Frontal cortex (tissue), 4 donors: ENCODE data around the gene FUNDC2. TPM values are rescaled to one million over a fixed set of nuclear protein-coding genes. Genes with fewer than 3 reads are reported as not detected.

ENCODE experiments used
- DNase-seq, 2 donors: peaks; one replicate each; pipeline ENCODE4 v3.0.0; 2012; ENCODE audit warnings: low spot score in 2 of 2
- FAIRE-seq: peaks from 2 replicates; lab custom pipeline; 2012; peaks lifted over from hg19 to GRCh38; lab: Jason Lieb, UNC
- total RNA-seq: library from RNA; depleted of rRNA; stranded (reverse); fragments of >200 nt; gene quantifications from one replicate; pipeline ENCODE4 v1.2.3, GENCODE V29; 2014
- donor health status: control.
- donor health status: control.
- donor health status: control.

Gene FUNDC2
- total RNA-seq, 1 donor from 2014 or later: 28.9 TPM

DNA sequence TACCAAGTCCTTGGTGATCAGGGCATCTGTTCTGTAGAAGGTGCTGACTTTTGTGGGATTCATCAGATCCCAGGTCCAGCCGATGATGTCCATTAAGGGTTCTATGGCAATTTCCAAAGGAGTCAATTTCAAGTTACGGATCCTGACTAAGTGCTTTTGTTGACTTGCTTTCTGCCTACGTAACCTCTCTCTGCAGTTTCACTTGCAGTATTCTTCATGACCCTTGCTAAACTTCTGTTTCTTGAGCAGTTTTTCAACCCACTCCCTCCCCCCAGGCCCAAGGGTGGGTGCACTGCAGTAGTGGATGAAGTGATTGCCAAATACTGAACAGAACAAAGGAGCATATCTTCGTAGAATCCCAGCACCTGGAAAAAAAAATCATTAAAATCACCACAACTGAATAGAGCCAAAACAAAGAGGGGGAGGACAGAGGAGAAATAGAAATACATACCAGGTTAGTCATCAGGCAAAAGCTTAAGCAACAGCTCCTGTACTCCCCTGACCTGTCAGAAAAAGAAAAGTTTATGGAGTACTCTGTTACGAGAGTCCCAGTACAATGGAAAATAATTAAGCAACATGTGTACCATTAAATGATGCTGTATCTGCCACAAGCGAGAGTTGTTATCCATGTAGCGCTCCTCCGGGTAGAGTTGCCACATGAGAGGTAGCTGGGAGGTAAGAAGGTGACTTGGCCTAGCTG, 38.5 kb downstream of the FUNDC2 start:
- no peak for FAIRE-seq
- no peak for DNase-seq

DNA sequence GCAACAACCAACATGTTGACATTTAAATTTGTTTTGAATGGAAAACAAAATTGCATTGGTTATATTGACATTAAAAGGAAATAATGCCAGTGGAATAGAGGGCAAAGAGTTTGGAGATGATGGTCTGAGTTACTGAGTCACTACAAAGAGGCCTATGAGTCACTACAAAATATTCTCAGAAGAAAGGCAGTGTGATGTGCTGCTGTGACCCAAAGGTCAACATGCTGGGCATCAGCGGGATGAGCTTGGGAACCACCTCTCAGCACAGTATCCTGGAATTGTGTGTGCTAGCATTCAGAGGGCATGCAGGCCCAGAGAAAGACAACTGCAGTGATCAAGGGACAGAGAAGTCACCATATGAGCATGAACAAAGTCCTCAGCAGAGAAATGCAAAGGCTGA, 41.5 kb downstream of the FUNDC2 start:
- FAIRE-seq: no peak
- no peak for DNase-seq

DNA sequence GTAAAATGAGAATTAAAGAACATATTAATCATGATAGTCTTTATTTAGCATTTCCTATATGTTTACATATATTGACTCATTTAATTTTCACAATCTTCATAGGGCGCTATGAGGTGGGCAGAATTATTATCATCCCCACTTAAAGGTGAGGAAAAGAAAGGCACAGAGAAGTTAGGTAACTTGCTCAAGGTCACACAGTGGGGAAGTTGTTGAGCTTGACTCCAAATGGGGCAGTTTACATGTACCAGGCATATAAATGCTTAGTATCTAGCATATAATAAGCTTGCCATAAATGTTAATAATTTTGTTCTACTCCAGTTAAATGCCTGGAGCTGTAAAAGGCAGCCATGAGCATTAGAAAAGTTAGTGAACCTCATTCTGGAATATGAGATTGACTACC, 42.8 kb downstream of the FUNDC2 start:
- FAIRE-seq (no peak), DNase-seq (no peak)

DNA sequence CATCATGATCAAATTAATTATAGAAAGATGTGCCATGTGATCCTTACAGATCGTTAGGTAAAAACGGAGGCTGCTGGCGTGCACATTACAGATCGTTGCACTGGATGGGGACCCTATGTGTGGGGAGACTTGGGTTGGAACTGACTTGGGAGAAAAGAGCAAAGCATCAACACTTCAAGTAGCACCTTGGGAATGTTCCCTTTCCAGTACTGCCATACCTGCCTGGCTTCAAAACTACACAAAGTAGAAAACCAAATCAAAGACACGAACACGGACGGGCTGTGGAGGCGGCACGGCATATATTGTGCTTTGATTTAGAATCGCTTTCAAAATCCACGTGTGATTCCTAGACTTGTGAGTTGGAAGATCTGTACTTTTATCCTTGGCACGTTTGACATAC, 43.4 kb downstream of the FUNDC2 start:
- no peak for DNase-seq
- no peak for FAIRE-seq

DNA sequence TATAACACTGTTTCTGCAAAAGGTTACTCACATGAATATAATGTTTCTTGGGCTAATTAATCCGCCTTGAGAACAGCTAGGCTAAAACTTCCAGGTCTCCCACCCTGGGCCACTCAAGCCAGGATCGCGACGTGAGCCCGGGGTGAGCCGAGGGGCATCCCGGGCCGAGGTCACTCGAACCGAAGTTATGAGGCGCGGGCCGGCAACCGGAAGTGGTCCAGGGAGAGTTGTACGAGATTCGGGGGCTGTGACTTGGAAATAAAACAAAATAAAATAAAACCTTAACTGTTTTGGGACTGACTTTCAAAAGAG, 44.0 kb downstream of the FUNDC2 start:
- DNase-seq (no peak), FAIRE-seq (no peak)

DNA sequence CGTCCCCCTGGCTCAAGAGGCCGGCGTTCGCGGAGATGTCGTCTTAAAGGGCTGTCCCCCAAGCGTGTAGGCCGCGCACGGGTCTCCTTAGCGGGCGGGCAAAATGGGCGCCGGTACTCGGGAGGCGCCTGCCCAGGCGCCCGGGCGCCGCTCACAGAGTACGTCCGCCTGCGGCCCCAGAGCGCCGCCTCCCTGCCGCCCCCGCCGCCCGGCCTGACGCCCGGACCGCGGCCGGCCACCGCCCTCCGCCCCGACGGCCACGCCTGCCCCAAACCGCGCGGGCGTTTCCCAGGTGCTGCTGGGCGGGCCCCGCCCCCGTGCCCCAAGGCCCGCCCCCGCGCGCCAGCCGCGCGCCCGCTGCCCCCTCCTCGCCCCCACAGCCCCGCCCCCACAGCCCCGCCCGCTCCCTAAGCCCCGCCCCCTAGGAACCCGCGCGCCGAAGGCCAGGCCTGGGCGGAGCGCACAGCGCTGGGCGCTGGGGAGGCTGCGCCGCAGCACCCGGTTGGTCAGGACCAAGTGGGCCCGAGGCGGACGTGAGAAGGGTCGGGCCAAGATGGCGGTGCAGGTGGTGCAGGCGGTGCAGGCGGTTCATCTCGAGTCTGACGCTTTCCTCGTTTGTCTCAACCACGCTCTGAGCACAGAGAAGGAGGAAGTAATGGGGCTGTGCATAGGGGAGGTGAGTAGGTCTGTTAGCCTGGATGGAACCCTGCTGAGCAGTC, 44.5 kb downstream of the FUNDC2 start, which contains the start of the genes BRCC3, CMC4 and MTCP1:
Gene BRCC3, plus strand, starts transcription at position 534 of the 719 bp plus-strand sequence. Its CDS starts 20 bp downstream, at position 554.
Gene CMC4, minus strand, starts transcription at position 162 of the 719 bp plus-strand sequence. CDS start 7,113 bp downstream, outside the sequence.
Gene MTCP1, minus strand, starts transcription at position 162 of the 719 bp plus-strand sequence. CDS start 5,126 bp downstream, outside the sequence.
- DNase-seq (peak; percentile 84 to 90), FAIRE-seq (no peak)

DNA sequence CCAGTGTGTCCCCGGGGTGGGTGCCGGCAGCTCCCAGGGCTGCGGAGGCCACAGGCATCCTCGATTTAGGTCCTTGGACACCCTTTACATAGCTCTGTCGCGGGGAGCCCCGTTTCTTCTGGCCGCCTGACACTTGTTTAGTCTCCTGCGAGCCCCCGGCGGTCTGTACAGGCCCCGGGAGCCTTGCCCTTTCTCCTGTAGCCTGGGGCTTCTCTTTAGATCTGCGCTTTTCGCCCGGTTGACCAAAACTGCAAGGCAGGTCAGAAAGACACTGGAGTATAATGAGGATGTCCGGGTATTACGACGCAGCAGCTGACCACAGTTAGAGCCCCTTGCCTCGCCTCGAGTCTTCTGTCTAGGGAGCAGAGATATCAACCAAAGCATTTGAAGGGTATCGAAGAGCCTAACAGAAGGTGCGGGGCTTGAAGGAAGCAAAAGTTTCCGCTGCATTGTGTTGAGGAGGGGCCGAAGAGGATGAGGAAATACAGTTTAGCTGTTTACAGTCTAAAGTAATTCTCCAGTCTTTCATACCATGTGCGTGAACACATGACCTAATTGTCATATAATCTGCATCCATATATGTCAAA, 45.1 kb downstream of the FUNDC2 start:
- DNase-seq (no peak), FAIRE-seq (no peak)

DNA sequence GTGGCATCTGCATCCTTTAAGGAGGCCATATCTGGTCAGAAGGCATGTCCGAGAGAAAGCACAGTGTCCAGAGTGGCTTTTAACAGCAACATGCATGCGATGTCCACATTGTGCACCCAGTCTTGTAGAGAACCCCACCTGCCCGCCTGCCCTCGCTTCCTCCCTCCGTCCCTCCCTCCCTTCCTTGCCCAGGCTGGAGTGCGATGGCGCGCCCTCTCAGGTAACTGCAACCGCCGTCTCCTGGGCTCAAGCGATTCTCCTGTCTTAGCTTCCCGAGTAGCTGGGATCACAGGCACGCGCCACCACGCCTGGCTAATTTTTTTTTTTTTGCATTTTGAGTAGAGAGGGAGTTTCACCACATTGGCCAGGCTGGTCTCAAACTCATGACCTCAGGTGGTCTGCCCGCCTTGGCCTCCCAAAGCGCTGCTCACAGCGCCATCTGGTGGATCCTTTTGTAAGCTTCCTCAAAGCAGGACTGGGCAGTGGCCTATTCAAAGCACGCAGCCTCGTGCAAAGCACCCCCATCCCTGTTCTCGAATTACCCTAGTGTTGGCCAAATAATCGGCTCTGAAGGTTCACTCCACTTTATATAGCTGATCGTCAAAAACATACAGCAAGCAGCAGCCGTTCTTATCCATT, 59.7 kb downstream of the FUNDC2 start:
- no peak for FAIRE-seq
- DNase-seq: no peak

DNA sequence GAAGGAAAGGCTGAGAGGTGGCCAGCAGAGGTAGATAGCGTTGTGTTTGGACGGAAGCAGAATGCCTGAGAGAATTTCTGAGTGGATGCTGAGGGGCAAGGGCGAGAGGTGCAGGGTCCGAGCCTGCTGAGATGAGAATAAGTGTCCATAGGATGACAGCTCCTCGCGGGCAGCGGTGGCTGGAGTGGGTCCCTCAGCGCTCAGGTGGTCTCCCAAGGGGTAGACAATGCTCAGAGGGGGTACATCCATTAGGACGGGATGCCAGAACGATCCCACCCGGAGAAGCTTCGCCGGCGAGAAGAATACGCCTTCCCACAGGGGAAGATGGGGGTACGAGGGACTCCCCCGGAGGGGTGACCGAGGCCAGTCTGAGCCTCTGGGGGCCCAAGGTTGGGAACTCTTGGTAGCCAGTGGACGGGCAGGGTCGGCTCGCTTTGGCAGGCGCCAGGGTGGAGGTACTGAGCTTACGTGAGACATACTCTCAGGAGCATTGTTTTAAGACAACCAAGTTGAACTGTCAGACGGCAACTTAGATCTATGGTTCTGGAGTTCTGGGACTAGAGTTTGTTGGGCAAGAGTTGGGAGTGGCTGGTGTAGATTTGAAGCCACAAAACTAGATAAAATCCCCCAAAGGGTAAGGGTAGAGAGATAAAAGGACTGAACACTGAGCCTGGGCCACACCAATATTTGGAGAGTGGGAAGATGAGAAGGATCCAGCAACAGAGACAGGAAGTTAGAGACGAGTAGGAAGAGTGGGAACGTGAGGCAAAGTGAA, 60.5 kb downstream of the FUNDC2 start:
- FAIRE-seq (no peak), DNase-seq (no peak)

DNA sequence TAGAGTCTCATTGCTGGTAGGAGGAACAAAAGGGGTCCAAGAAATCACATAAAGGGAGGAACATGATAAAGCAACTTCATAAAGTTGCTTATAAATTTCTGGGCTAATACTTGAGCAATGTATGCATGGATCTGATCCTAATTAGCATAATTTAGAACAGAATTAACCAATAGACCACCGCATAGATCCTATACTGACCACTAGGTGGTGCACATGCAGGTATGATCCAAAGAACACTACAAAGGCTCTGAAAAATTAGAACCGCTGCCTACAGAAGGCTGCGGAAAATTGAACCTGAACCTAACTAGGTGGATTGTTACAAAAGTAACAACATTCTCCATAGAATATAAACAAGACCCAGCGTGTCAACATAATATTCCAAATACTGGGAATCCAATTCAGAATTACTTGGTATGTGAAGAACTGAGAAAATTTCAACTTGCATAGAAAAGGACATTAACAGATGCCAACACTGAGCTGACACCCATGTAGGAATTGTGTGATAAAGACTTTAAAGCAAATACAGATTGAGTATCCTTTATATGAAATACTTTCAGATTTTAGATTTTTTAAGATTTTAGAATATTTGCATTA, 67.9 kb downstream of the FUNDC2 start:
- DNase-seq: no peak
- no peak for FAIRE-seq

DNA sequence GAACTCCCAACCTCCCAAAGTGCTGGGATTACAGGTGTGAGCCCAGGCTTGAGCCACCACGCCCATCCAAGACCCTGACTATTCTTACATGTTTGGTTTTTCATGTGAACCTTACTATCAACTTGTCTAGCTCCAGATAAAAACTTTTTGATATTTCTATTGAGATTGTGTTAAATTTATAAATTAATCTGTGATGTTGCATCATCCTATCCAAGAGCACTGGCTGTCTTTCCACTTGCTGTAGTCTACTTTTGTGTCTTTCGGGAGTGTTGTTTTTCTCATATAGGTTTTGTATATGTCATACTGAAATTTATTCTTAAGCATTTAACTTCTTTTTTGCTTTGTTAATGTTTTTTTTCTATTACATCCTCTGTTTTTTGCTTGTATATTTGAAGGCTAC, 79.3 kb downstream of the FUNDC2 start:
- DNase-seq (no peak), FAIRE-seq (no peak)

DNA sequence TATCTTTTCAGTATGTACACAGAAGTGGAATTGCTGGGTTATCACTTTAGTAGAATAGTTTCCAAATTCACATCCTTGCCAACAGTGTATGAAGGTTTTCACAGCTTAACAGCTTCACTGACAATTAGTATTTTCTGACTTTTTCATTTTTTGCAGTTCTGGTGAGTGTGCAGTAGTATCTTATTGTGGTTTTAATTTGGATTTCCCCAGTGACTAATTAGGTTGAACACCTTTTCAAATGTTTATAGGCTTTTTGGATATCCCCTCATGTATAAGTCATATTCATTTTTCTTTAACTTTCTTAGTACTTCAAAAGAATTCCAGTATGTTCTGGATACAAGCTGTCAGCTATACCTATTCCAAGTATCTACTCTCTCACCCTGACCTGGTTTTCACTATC, 81.8 kb downstream of the FUNDC2 start:
- no peak for DNase-seq
- no peak for FAIRE-seq

Other genes starting within 250 kb of the FUNDC2 start
- 20.0 TPM for gene MPP1, start 221.4 kb upstream of the FUNDC2 start, total RNA-seq
- not detected for gene SMIM9, start 192.2 kb upstream of the FUNDC2 start, total RNA-seq
- 2.4 TPM for gene F8A1, start 140.5 kb upstream of the FUNDC2 start, total RNA-seq
- 6.1 TPM for gene F8, start 4.1 kb upstream of the FUNDC2 start, total RNA-seq
- 3.3 TPM for gene CMC4, start 44.3 kb downstream of the FUNDC2 start, total RNA-seq
- gene MTCP1, start 44.3 kb downstream of the FUNDC2 start, total RNA-seq: 10.2 TPM
- 18.3 TPM for gene BRCC3, start 44.7 kb downstream of the FUNDC2 start, total RNA-seq
- 126 TPM for gene VBP1, start 189.6 kb downstream of the FUNDC2 start, total RNA-seq
- gene RAB39B, start 237.6 kb downstream of the FUNDC2 start, total RNA-seq: 30.6 TPM